Measurements from ENCODE around the gene RIPK1.

Gene RIPK1

GRCh38 chr6:3085074-3085473 lies 16.8 kb downstream of the RIPK1 start:
- DNase-seq (ENCODE audit: low spot score): no peak

GRCh38 chr6:3086282-3086946 lies 18.1 kb downstream of the RIPK1 start:
- DNase-seq (ENCODE audit: low spot score): no peak

- no peak for DNase-seq (ENCODE audit: low spot score)
Measured at GRCh38 chr6:3088446-3088845, 20.2 kb downstream of the RIPK1 start.

- no peak for DNase-seq (ENCODE audit: low spot score)
Measured at GRCh38 chr6:3088968-3089367, 20.7 kb downstream of the RIPK1 start.

GRCh38 chr6:3090013-3090412 lies 21.7 kb downstream of the RIPK1 start:
- DNase-seq (ENCODE audit: low spot score): no peak

- no peak for DNase-seq (ENCODE audit: low spot score)
Measured at GRCh38 chr6:3094815-3095214, 26.5 kb downstream of the RIPK1 start.

GRCh38 chr6:3102875-3103274 lies 34.6 kb downstream of the RIPK1 start:
- DNase-seq (ENCODE audit: low spot score): no peak

GRCh38 chr6:3108746-3109414 lies 40.6 kb downstream of the RIPK1 start:
- no peak for DNase-seq (ENCODE audit: low spot score)

- no peak for DNase-seq (ENCODE audit: low spot score)
Measured at GRCh38 chr6:3109761-3110160, 41.5 kb downstream of the RIPK1 start.

GRCh38 chr6:3114377-3114776 lies 46.1 kb downstream of the RIPK1 start:
- DNase-seq (ENCODE audit: low spot score): no peak

GRCh38 chr6:3117912-3118352 lies 49.6 kb downstream of the RIPK1 start:
- DNase-seq (ENCODE audit: low spot score): no peak

- peak; percentile 96 for DNase-seq (ENCODE audit: low spot score)
Measured at GRCh38 chr6:3118353-3119039, 50.2 kb downstream of the RIPK1 start, which contains the start of gene BPHL. BPHL (plus strand) TSS chr6:3118711; CDS start chr6:3118741, 30 bp downstream.

- DNase-seq (ENCODE audit: low spot score): no peak
Measured at GRCh38 chr6:3119040-3119723, 50.9 kb downstream of the RIPK1 start.

GRCh38 chr6:3120765-3121089 lies 52.4 kb downstream of the RIPK1 start:
- no peak for DNase-seq (ENCODE audit: low spot score)

- DNase-seq (ENCODE audit: low spot score): no peak
Measured at GRCh38 chr6:3122823-3123182, 54.5 kb downstream of the RIPK1 start.

- DNase-seq (ENCODE audit: low spot score): no peak
Measured at GRCh38 chr6:3124667-3125066, 56.4 kb downstream of the RIPK1 start.

GRCh38 chr6:3125815-3126214 lies 57.5 kb downstream of the RIPK1 start:
- no peak for DNase-seq (ENCODE audit: low spot score)

GRCh38 chr6:3128356-3129108 lies 60.2 kb downstream of the RIPK1 start:
- DNase-seq (ENCODE audit: low spot score): no peak

GRCh38 chr6:3131695-3132094 lies 63.4 kb downstream of the RIPK1 start:
- no peak for DNase-seq (ENCODE audit: low spot score)

- DNase-seq (ENCODE audit: low spot score): no peak
Measured at GRCh38 chr6:3133515-3133914, 65.2 kb downstream of the RIPK1 start.

- no peak for DNase-seq (ENCODE audit: low spot score)
Measured at GRCh38 chr6:3135668-3136291, 67.5 kb downstream of the RIPK1 start.

Data from putamen (tissue), 1 donor.